CD4-positive, alpha-beta T cell treated with Interleukin-2 at 100 ng/mL for 4 hours (primary cell): ENCODE measurements around the gene TMEM167A.

Source experiments
- DNase-seq: peaks from one replicate; pipeline ENCODE4 v3.0.0-alpha.2; 2020; ENCODE audit warnings: low spot score

The TMEM167A gene

GRCh38 chr5:83035373-83036100 is 41.7 kb downstream of the TMEM167A start:
- DNase-seq = no peak

GRCh38 chr5:83034528-83035207 is 42.5 kb downstream of the TMEM167A start:
- DNase-seq = no peak

DNA sequence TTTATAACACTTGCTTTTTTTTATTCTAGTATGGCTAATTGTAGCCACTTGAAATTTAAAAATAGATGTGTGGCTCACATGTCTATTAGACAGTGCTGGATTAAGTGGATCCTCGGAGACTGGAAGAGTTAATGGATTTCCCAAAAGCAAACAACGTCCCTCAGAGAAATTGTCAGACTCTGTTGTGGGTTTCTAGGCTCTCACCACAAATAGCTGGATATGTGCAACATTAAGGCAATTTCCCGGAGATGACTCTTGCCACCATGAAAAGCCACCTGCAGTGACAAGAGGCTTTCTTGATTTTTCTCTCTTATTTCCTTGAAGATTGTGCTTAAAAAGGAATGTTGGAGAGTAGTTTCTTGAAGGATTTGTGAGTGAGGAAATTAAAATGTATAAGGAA is 43.2 kb downstream of the TMEM167A start:
- DNase-seq = no peak

GRCh38 chr5:83031381-83031780 is 45.8 kb downstream of the TMEM167A start:
- DNase-seq = no peak

DNA sequence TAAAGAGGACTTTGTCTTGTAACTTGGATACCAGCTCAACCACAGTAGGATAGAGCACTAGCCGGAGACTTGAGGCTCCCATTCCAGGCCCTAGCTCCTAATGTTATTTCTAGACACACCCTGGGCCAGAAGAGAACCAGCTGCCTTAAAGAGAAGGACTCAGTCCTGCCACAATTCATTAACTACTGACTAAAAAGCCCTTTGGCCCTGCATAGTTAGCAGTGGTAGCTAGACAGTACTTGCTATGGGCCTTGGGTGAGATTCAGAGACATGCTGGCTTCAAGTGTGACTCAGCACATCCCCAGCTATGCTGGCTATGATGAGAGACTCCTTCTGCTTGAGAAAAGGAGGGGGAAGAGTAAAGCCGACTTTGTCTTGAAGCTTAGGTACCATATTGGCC is 47.3 kb downstream of the TMEM167A start:
- no peak for DNase-seq

- DNase-seq = no peak
These were observed 50.1 kb downstream of the TMEM167A start for GRCh38 chr5:83026930-83027687.

DNA sequence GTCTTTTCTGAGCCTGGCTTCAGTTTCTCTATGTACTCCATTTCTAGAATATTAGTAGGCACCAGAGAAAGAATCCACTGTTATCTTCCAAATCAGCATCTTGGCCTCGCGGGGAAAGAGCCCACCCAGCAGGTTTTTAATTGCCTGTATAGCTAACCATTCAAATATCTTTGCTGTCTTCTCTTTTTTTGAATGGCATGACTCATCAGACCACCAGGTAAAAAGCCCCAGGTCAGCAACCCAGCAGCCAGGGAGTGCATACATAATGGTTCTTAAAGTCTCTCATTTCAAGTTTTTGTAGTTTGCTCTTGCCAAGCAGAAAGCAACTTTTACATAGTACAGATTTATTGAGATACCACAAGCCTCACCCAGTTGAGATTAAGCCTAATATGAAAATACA is 50.7 kb downstream of the TMEM167A start:
- no peak for DNase-seq

DNA sequence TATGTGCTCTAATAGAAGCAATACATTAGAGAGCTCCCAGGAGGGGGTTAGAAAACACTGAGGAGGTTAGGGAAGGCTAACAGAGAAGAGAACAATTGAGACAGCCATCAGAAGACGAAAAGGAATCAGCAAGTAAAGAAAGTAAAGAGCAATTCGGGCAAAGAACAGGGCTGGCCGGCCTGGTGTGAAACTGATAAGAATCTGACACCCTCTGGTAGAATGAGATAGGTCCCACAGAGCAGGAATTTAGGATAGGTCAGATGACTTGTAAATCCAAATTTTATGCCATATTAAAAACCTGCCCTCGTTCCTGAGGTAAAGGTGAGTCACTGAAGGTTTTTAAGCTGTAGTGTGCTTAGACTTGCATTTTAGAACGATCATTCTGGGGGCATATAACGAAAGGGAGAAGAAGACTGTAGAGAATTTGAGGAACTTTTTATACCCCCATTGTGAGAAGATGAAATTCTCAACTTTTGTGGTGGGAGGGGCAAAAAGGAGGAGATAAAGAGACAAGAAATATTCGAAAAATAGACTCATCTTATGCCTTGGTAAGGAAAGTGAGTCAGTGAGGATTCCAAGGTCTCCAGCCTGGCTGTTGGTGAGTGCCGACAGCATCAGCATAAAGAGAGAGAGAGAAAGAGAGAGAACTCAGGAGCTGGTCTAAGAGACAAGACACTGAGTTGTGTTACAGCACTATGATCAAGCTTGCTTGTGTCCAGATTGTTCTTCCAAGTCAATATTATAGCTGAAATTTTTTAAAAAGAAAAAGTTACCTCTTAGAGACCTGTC is 51.3 kb downstream of the TMEM167A start:
- no peak for DNase-seq

DNA sequence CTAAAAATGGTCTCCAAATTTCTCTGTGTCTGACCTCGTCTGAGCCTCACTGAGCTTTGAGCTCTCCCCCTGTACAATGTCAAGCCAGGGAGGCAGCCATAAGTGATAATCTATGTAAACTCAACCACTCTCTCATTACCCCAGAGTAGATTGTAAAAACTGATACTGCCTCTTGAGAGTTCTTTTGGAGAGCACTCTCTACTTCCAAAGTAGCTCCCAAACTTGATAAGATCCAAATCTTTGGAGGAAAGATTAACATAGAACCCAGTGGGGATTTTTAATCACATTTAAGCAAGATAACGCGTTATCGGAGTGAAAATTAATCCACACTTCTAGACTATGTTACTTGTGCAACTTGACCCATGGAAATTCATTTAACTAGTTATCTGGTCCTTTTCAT is 54.9 kb downstream of the TMEM167A start:
- DNase-seq = no peak

GRCh38 chr5:83015676-83016075 is 61.5 kb downstream of the TMEM167A start:
- no peak for DNase-seq

GRCh38 chr5:83011985-83012384 is 65.2 kb downstream of the TMEM167A start:
- no peak for DNase-seq

DNA sequence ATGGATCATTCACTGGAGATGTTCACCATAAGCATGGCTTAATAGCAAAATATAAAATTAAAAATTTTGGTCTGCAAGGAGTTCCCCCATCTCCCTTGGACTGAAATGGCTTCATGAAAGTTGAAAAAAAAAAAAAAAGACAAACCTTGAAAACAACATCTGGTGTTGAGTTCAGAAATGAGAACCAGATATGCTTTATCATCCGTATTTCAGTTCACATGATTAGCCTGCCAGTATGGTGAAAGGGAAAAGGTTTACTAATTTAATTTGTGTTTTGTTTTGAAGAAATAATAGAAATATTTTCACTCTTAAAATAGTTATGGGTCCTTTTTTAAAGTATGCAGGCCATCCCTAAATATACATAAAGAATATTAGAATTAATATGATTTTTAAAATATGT is 67.8 kb downstream of the TMEM167A start:
- DNase-seq = no peak

DNA sequence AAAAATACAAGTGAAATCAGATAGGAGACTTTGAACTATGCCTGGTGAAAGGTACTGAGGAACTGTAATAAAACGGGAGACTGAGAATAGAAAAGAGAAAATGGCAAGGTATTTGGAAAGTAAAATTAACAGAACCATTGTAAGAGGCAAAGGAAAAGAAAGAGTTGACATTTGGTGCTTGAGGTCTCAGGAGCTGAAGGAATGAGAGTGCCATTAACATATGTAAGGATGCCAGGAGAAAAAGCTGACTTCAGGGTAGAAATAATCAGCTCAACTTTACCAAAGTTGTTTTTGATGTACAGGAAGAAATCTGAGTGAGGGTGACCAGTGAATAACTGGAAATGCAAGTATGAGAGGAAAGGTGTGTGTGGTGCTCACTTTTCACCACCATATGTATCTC is 69.4 kb downstream of the TMEM167A start:
- DNase-seq = no peak

GRCh38 chr5:83006683-83007283 is 70.4 kb downstream of the TMEM167A start:
- DNase-seq = no peak

DNA sequence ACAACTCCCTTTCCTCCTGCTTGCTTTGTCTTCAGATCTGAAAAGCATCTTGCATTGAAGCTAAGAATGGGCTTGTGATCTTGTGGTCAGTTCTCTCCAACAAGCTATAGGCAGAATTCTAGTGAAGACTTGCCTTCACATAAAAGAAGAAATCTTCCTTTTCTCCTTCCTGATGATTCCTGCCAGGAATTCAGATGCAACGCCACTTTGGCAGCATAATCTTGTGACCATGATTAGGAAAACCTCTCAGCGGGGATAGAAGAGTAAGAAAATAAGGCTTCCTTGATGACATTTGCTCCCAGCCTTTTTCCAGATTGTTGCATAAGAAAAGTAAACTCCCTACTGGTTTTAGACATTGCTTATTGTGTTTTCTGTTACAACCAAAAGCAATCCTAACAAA is 73.4 kb downstream of the TMEM167A start:
- DNase-seq = no peak
